Measurements from ENCODE around the gene SYNJ2. TPM values are rescaled to one million over a fixed set of nuclear protein-coding genes. Genes with fewer than 3 reads are reported as not detected.

The SYNJ2 gene
- total and polyA plus RNA-seq, 2 experiments from 2014 or later: 2.8 to 5.6 TPM

DNA sequence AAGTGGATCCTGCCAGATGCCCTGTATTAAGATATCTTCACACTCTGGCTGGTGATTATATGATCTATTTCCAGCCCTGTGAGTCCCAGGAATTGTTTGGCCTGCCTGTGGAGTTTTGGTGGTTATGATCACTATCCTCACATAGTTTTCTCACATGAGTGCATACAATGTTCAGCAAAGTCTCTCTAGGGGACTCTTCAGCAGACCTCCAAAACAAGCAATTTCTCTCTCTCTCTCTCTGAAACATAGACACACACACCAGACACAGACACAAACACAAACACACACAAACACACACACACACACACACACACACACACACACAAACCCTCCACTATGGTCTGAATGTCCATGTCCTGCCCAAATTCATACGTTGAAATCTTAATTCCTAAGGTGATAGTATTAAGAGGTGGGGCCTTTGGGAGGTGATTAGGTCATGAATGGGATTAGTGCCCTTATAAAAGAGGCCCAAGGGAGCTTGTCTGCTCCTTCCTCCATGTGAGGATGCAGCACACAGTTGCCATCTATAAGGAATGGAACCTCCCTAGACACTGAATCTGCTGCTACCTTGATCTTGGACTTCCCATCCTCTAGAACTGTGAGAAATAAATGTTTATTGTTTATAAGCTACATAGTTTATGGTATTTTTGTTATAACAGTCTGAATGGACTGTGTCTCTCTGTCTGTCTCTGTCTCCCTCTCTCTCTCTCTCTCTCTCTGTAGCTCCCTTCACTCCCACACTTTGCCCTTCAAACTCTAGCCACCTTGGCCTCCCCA lies 22.0 kb upstream of the SYNJ2 start:
- TF ChIP-seq NANOG (IDR thresholded peaks at IDR 0.05; ENCODE audit: borderline replicate concordance) (no peak), CTCF (conservative IDR thresholded peaks at IDR 0.05; ENCODE audit: low read depth in 2 of 2) (no peak), ZNF331 (CRISPR knock-in tag; IDR thresholded peaks at IDR 0.05; ENCODE audit: low read depth) (no peak), POLR2AphosphoS5 (IDR thresholded peaks at IDR 0.05; ENCODE audit: low read depth) (no peak)
- TF ChIP-seq, protein P1, sequence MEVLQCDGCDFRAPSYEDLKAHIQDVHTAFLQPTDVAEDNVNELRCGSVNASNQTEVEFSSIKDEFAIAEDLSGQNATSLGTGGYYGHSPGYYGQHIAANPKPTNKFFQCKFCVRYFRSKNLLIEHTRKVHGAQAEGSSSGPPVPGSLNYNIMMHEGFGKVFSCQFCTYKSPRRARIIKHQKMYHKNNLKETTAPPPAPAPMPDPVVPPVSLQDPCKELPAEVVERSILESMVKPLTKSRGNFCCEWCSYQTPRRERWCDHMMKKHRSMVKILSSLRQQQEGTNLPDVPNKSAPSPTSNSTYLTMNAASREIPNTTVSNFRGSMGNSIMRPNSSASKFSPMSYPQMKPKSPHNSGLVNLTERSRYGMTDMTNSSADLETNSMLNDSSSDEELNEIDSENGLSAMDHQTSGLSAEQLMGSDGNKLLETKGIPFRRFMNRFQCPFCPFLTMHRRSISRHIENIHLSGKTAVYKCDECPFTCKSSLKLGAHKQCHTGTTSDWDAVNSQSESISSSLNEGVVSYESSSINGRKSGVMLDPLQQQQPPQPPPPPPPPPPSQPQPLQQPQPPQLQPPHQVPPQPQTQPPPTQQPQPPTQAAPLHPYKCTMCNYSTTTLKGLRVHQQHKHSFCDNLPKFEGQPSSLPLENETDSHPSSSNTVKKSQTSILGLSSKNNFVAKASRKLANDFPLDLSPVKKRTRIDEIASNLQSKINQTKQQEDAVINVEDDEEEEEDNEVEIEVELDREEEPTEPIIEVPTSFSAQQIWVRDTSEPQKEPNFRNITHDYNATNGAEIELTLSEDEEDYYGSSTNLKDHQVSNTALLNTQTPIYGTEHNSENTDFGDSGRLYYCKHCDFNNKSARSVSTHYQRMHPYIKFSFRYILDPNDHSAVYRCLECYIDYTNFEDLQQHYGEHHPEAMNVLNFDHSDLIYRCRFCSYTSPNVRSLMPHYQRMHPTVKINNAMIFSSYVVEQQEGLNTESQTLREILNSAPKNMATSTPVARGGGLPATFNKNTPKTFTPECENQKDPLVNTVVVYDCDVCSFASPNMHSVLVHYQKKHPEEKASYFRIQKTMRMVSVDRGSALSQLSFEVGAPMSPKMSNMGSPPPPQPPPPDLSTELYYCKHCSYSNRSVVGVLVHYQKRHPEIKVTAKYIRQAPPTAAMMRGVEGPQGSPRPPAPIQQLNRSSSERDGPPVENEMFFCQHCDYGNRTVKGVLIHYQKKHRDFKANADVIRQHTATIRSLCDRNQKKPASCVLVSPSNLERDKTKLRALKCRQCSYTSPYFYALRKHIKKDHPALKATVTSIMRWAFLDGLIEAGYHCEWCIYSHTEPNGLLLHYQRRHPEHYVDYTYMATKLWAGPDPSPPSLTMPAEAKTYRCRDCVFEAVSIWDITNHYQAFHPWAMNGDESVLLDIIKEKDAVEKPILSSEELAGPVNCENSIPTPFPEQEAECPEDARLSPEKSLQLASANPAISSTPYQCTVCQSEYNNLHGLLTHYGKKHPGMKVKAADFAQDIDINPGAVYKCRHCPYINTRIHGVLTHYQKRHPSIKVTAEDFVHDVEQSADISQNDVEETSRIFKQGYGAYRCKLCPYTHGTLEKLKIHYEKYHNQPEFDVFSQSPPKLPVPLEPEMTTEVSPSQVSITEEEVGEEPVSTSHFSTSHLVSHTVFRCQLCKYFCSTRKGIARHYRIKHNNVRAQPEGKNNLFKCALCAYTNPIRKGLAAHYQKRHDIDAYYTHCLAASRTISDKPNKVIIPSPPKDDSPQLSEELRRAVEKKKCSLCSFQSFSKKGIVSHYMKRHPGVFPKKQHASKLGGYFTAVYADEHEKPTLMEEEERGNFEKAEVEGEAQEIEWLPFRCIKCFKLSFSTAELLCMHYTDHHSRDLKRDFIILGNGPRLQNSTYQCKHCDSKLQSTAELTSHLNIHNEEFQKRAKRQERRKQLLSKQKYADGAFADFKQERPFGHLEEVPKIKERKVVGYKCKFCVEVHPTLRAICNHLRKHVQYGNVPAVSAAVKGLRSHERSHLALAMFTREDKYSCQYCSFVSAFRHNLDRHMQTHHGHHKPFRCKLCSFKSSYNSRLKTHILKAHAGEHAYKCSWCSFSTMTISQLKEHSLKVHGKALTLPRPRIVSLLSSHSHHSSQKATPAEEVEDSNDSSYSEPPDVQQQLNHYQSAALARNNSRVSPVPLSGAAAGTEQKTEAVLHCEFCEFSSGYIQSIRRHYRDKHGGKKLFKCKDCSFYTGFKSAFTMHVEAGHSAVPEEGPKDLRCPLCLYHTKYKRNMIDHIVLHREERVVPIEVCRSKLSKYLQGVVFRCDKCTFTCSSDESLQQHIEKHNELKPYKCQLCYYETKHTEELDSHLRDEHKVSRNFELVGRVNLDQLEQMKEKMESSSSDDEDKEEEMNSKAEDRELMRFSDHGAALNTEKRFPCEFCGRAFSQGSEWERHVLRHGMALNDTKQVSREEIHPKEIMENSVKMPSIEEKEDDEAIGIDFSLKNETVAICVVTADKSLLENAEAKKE (CRISPR knock-in tag; IDR thresholded peaks at IDR 0.05): no peak
- H3K27me3 ChIP-seq (ENCODE audit: insufficient read depth): no peaks in the 10 kb centered on the region
- Mint-ChIP-seq H3K27me3 (ENCODE audit: insufficient read depth, low read depth, poor library complexity) (peaks cover 5% of the 10 kb centered on the region), H3K4me1 (peaks cover 12% of the 10 kb centered on the region), H3K27ac (no peak overlapping the region), H3K36me3 (ENCODE audit: low read depth) (peaks cover 21% of the 10 kb centered on the region), H3K4me3 (no peak overlapping the region), H3K9me3 (peaks cover 26% of the 10 kb centered on the region)
- H3K36me3 ChIP-seq (ENCODE audit: insufficient read depth): no peaks in the 10 kb centered on the region
- no peaks in the 10 kb centered on the region for H3K9me2 ChIP-seq (ENCODE audit: insufficient read depth)
- no peak overlapping the region for H3K4me3 ChIP-seq
- ATAC-seq (no peak), DNase-seq (ENCODE audit: low spot score) (no peak)
- H4K20me1 ChIP-seq (replicated peaks; ENCODE audit: insufficient read depth): no peaks in the 10 kb centered on the region
- H2AFZ ChIP-seq: no peak overlapping the region
- no peak overlapping the region for H3K27ac ChIP-seq (ENCODE audit: low read depth)
- H3K4me1 ChIP-seq (ENCODE audit: insufficient read depth): no peaks in the 10 kb centered on the region; the same call in none of the 2 replicates
- no peaks in the 10 kb centered on the region for H3F3A ChIP-seq (replicated peaks; ENCODE audit: low read depth)
- no peak overlapping the region for H3K4me2 ChIP-seq
- H3K79me2 ChIP-seq (replicated peaks; ENCODE audit: insufficient read depth): no peaks in the 10 kb centered on the region

Data from GM23338 (cell line).